CD4-positive, alpha-beta T cell treated with Interleukin-2 at 100 ng/mL for 4 hours (primary cell): Measurements from ENCODE around the gene RASSF10.

Experiments used
- DNase-seq: peaks from one replicate; pipeline ENCODE4 v3.0.0-alpha.2; 2020; ENCODE audit warnings: low spot score

RASSF10 gene

DNA sequence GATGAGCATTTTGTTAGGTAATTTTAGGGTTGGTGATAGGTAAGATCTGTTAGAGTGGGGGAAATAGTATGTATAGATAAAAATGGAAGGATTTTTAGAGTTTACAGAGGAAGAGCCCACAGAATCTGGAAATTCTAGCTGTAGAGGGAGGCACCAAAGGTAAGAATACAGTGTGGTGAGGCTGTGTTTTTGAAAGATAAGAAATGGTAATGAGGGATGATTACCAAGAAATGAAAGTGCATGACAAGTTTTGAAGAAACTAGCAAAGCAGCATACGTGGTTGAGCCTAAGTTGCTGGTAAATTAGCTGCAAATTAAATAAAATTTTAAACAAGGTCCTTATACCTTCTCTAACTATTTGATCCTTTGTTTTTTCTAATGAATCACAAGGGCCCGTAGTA is 14.6 kb upstream of the RASSF10 start:
- DNase-seq: no peak

DNA sequence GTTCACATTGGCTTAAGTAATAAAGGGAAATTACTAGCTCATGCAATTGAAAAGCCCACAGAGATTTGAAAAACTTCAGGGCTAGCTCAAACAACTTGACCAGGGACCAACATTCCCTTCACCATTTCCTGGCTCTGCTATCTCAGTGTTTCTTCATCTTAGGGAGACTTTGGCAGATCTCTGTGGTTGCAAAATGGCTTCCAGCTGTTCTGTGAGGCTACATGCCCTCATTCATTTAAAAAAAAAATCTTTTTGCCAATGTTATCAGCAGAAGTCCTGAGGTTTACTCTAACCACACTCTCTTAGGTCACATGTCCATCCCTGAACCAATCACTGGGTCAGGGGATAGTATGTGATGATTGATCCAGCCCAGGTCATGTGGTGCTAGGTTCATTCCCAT is 13.9 kb upstream of the RASSF10 start:
- no peak for DNase-seq

DNA sequence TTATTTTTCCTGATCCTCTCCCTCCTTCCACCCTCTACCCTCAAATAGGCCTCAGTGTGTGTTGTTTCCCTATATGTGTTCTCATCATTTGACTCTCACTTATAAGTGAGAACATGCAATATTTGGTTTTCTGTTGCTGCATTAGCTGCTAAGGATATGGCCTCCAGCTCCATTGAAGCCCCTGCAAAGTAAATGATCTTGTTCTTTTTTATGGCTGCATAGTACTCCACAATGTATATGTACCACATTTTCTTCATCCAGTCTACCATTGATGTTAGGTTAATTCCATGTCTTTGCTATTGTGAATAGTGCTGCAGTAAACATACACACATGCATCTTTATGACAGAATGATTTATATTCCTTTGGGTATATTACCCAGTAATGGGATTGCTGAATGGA is 13.3 kb upstream of the RASSF10 start:
- no peak for DNase-seq

DNA sequence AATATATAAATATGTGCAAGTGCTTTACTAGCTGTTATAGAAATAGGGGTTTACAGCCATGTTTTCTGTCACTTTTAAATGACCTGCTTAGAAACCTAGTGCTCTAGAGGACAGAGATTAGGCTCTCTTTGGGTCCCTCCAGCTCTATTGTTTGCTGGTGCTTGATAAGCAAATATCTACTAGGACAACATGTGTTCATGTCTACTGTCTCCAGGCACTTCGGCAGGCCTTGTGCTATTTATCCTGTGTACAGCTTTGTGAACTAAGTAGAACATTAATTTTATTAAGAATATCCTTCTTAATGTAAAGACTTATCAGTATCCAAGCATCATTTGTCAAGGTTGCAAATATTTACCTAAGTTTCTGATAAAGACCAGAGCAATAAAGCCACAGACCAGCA is 11.9 kb upstream of the RASSF10 start:
- DNase-seq: no peak

DNA sequence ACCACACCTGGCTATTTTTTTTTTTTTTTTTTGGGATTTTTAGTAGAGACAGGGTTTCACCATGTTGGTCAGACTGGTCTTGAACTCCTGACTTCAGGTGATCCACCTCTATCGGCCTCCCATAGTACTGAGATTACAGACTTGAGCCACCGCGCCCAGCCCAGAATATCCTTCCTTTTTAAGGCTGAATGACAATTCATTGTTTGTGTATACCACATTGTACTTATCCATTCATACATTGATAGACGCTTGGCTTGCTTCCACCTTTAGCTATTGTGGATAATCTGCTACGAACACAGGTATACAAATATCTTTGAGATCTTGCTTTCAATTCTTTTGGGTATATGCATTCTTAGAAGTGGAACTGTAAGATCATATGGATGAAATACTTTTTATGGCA is 10.8 kb upstream of the RASSF10 start:
- DNase-seq: no peak

DNA sequence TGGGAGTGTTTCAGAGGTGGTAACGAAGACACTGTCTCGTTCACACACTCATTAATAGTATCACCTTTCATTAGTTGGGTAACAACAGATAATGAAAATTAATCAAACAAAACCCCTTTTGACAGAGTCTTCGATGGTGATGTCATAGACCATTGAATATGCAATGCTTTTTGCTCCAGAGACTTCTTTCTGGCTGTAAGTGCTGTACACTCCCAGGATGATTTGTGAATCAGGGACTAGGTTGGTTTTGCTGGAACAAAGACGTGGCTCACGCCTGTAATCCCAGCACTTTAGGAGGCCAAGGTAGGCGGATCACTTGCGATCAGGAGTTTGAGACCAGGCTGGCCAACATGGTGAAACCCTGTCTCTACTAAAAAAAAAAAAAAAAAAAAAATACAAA is 9.5 kb upstream of the RASSF10 start:
- DNase-seq: no peak

DNA sequence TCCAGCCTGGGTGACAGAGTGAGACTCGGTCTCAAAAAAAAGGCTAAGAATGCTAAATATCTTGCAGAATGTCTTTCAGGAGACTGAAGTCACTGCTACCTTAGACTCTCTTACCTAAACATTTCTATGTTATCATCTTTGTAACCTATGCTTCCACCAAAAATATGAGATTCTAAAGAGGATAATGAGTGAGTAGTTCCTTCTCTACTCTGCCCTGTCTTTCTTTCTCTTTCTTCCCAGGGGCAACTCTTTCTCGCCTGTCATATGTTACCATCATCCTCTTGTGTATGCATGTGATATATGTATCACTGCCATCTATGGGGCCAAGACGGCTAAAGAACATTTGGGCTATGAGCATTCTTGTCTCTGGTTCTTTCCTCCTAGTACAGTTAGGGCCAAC is 9.0 kb upstream of the RASSF10 start:
- no peak for DNase-seq

DNA sequence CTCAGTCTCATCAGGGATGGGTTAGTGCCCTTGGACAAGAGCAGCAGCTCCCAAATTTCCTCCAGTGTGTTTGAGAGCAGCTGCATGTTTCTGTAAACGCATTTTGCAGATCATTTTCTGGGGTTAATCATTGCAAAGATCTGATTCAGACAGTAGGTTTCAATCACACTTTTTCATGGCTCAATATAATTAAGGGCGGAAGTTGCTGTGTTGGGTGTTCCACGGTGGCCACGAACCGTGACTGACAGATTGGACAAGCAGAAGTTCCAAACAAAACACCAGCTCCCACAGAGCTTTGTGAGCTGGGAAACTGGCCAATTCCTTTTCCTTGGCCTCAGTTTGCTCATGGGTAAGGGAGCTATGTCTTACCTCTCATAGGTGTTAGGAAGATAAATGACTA is 8.4 kb upstream of the RASSF10 start:
- DNase-seq: no peak

DNA sequence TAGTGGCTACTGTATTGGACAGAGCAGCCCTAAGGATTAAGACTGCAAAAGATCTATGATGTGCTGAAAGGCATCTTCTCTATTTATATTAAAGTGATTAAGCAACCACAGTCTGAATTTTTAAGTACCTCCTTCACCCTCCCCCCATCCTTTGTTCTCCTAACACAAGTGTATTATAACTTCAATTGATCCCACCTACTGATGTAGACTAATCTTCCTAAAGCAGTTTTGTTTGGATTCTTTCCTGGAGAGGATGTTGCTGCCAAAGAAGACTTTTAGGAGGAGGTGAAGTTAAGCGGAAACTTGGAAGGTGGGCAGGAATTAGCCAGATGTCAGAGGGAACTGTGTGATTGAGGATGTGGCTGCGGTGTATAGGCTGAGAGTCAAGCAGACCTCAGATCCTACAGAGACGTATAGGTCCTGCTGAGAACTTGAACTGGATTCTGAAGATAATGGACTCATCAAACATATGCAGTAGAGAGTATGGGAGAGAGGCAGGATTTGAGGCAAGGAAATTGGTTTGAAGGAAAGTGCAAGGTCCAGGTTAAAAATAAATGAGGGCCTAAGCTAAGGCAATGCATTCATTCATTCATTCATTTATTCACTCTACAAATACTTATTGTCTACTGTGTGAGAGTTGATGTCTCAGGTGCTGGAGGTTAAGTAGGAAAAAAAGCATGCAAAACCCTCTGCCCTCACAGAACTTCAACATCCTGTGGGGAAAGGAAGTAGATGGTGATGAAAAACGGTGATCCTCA is 5.2 kb upstream of the RASSF10 start:
- DNase-seq: no peak

DNA sequence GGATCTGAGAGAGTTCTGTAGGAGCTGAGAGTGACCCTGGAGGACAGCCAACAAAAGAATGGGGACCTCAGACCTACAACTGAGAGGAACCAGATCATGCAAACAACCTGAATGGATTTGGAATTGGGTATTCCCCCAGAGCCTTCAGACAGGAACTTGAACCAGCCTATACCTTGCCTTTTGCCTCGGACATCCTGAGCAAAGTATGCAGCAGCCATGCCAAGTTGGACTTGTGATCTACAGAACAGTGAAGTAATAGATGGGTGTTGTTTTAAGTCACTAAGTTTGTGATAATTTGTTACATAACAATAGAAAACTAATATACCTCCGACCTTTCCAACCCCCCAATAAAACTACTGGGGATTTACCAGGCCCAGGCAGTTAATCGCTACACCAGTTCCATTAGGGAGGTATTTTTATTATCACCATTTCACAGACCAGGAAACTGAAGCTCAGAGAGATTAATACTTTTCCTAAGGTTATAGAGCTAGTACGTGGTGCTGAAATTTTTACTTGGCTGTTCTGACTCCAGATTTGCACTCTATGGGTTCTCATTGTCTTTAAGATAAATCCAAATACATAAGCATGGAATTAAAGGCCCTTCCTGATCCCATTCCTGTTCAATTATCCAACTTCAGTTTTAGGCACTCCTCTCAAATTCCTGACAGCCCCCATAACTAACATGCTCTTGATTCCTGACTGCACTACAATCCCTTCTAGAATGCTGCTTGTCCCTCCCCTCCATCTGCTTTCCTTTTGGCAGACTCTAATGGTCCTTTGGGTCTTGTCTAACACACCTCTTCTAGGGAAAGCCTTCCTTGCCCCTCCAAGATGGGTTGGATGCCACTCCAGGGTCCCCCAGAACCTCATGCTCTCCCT is 1.7 kb upstream of the RASSF10 start:
- no peak for DNase-seq

DNA sequence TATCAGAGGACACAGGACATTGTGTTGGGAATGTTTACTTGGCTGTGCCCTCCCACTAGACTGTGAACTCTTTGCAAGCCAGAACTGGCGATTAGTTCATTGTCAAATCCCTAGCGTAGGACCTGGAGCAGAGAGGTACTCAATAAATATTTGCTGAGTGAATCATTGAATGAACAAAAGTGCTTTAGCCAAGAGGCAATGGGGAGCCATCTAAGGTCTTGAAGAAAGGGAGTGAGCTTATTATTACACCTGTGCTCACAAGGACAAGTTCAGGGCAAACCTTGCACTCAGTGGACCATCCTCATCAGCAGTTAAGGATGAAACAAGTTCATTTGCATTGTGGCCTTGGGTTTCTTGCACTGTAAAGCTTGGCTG is 1.1 kb upstream of the RASSF10 start:
- DNase-seq: no peak

DNA sequence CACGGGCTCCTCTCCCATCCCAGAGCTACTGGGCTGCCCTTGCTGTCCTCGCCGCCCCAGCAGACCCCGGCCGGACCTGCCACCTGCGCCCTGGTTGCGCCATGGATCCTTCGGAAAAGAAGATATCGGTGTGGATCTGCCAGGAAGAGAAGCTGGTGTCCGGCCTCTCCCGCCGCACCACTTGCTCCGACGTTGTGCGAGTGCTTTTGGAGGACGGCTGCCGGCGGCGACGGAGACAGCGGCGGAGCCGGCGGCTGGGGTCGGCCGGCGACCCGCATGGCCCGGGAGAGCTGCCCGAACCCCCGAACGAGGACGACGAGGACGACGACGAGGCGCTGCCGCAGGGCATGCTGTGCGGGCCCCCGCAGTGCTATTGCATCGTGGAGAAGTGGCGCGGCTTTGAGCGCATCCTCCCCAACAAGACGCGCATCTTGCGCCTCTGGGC is 382 bp downstream of the RASSF10 start:
- no peak for DNase-seq

DNA sequence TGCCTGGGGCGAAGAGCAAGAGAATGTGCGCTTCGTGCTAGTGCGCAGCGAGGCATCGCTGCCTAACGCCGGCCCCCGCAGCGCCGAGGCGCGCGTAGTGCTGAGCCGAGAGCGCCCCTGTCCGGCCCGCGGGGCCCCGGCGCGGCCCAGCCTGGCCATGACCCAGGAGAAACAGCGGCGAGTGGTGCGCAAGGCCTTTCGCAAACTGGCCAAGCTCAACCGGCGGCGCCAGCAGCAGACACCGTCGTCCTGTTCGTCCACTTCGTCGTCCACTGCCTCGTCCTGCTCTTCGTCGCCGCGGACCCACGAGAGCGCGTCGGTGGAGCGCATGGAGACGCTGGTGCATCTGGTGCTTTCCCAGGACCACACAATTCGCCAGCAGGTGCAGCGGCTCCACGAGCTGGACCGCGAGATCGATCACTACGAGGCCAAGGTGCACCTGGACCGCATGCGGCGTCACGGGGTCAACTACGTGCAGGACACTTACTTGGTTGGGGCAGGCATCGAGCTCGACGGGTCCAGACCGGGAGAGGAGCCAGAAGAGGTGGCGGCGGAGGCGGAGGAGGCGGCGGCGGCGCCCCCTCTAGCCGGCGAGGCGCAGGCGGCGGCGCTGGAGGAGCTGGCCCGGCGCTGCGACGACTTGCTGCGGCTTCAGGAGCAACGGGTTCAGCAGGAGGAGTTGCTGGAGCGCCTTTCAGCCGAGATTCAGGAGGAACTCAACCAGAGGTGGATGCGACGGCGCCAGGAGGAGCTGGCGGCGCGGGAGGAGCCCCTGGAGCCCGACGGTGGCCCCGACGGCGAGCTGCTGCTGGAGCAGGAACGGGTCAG is 1.0 kb downstream of the RASSF10 start:
- DNase-seq: no peak

DNA sequence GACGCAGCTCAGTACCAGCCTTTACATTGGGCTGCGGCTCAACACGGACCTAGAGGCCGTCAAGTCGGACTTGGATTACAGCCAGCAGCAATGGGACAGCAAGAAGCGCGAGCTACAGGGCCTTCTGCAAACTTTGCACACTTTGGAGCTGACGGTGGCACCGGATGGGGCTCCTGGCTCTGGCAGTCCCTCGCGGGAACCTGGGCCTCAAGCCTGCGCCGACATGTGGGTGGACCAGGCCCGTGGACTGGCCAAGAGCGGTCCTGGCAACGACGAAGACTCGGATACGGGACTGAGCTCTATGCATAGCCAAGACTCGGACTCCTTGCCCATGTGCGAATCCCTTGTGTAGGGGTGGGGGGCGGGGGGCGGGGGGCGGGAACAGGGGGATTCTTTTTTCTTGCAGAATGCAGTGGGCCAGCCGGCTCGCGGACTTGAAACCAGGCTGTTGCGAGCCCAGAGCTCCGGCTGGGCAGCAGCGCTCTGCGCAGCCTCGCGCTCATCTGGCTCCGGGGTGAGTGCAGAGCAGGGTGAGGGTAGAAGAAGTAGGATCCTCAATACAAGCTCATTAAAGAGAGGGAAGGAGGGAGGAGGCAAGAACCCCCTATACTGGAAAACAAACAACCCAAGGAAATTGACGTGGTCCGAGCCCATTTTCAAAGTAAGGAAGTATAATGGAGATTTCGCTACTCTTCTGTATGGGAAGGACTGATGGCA is 1.8 kb downstream of the RASSF10 start:
- no peak for DNase-seq

DNA sequence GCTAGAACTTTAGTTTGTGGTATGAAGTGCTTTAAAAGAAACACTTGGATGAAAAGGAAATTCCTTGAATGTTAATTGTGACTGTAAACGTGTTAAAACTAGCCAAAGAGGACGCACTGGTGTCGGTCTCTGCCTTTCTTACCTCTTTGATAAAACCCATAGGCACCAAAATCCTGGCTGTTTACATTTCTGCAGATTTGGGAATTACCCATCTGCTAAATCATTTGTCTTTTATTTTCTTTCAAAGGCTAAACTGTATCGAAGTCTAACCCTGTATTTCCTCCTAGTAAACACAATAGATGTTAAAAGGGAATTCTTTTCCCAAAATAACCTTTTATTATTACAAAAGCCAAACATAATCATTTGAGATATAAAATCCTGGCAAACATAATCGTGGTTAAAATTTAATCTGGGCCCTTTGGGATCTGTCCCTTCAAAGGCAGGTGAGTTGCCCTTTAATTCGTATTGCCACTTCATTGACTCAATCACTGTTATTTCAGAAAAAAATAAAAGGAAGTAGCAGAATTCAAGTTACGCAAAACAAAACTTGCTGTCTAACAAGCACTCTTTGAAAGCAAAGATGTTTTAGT is 2.4 kb downstream of the RASSF10 start:
- no peak for DNase-seq

DNA sequence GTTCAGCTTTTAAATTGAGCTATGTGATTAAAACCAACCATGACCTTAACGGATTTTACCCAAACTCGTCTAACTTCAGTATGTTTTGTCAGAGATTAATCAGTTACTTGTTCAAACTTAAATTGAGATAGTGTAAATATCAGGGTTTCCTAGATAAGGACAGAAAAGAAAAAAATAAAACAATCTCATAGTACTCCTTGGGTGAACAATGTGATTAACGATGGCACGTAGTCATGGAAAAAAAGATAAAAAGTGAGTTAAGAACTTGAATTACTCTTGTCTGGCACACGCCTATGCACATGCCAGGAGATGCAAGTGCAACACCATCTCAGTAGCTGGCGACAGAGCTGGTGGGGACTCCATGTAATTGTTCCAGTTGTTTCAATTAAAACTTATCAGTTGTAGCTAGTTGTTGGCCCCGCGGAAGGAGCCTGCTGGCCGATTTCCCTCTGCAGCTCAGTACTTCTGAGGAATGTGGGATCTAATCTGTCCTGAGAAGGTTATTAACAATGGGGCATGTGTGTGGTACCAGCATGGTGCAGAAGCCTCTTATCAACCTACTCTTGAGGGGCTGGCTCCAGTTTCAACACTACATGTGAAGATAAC is 3.0 kb downstream of the RASSF10 start:
- DNase-seq: no peak

DNA sequence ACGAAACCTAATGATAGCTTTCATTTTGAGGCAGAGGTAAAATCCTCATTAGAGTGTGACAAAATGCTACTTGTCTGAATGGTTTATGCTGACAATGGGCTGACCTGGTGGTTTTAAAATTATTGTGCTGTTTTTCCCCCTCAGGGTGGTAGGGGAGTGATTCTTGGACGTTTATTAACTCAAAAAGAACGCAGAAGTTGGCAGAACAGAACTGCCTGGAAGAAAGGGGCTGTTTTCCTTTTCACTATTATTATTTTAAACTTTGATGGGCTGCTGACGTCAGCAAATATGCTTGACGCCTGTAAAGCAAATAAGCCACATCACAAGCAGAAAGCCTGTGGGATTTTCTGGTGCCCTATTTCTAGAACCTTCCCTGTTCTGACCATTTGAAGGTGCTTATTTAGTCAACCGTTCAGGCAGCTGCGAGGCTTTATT is 4.0 kb downstream of the RASSF10 start:
- DNase-seq: no peak

DNA sequence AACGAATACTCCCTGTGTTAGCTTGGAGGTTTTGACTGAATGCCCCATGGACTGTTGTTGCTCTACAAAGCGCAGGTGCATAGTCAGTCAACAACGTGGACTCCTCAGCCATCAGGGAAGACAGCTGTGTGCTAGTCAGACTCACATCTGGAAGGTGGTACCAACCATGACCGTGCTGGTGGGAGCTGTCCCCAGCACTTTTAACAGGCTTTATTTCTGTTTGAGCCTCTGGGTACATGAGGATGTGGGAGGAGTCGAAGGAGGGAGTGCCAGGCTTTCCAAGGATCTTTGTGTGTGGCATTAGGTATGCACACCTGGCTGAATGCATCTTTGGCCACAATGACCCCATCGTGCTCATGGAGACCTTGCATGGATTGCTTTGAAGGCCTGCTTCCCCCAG is 6.6 kb downstream of the RASSF10 start:
- DNase-seq: no peak

DNA sequence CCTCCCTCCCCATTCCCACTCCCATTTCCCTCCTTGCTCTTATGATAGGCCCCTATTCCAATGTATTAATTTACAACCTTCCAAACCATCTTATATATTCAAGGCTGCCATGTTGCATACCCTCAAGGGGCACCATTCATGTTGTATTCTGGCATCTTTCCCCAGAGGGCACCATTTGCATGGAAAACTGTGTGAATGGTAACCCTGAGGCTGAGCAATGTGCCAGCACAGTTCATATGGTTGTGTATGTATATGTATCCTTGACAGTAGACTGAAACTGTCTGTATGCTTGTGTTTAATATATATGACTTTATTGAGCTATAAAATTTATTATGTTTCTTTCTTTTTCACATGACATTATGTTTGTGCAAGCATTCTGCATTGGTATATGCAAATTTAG is 7.3 kb downstream of the RASSF10 start:
- no peak for DNase-seq

DNA sequence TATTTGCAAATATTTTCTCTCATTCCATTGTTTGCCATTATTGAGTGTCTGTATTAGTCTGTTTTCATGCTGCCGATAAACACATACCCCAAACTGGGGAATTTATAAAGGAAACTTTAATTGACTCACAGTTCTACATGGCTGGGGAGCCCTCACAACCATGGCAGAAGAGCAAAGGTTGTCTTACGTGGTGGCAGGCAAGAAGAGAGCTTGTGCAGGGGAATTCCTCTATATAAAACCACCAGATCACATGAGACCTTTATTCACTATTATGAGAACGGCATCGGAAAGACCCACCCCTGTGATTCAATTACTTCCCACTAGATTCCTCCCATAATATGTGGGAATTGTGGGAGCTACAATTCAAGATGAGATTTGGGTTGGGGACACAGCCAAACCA is 10.2 kb downstream of the RASSF10 start:
- DNase-seq: no peak

DNA sequence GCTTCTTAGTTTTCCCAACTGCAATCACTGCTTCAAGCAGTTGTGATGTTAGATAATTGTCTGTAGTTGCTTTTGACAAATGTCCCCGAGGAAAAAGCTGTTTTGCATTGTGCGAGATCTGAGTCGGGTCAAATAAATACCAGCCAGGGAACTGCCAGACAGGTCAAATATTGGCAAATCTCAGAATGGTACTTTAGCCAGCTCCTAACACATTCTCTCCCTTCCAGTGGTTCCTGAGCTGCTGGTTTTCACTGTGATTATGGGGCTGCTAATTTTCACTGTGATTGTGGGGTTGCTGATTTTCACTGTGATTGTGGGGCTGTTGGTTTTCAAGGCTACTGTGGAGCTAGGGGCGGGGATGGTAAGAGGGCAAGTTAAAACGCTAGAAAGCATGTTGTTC is 14.3 kb downstream of the RASSF10 start:
- no peak for DNase-seq
